Measurements from ENCODE around the gene LSM4.

DNA sequence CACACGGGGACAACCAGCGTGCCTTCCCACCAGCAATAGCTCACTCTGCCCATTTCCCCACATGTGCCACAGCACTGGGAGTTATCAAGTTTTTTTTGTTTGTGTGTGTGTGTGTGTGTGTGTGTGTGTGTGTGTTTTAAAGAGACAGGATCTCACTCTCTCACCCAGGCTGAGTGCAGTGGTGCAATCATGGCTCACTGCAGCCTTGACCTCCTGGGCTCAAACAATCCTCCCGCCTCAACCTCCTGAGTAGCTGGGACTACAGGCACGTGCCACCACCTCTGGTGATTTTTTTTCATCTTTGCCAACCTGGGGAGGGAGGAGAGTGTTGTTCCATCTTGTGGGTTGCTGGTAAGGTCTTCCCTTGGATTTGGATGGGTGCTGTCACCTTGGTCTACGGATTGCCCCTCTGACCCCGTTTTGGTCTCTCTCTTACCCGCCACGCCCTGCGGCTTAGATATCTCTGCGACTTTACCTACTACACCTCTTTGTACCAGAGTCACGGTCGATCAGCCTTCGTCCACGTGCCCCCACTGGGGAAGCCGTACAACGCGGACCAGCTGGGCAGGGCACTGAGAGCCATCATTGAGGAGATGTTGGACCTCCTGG, 40.2 kb upstream of the LSM4 start:
- TF ChIP-seq EP300 (IDR thresholded peaks at IDR 0.05): no peak
- TF ChIP-seq, protein P1, sequence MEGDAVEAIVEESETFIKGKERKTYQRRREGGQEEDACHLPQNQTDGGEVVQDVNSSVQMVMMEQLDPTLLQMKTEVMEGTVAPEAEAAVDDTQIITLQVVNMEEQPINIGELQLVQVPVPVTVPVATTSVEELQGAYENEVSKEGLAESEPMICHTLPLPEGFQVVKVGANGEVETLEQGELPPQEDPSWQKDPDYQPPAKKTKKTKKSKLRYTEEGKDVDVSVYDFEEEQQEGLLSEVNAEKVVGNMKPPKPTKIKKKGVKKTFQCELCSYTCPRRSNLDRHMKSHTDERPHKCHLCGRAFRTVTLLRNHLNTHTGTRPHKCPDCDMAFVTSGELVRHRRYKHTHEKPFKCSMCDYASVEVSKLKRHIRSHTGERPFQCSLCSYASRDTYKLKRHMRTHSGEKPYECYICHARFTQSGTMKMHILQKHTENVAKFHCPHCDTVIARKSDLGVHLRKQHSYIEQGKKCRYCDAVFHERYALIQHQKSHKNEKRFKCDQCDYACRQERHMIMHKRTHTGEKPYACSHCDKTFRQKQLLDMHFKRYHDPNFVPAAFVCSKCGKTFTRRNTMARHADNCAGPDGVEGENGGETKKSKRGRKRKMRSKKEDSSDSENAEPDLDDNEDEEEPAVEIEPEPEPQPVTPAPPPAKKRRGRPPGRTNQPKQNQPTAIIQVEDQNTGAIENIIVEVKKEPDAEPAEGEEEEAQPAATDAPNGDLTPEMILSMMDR (IDR thresholded peaks at IDR 0.05): no peak
- TF ChIP-seq POLR2A (IDR thresholded peaks at IDR 0.05): no peak
- TF ChIP-seq POLR2AphosphoS5 (IDR thresholded peaks at IDR 0.05): no peak

Measured in sigmoid colon (tissue), 4 donors.